OCI-LY7 (cell line): ENCODE data around the gene DNPH1. TPM values are rescaled to one million over a fixed set of nuclear protein-coding genes. Genes with fewer than 3 reads are reported as not detected.

Experiments used
- BruUV-seq: library from RNA; stranded (reverse); fragments of 400-500 nt; replicated peaks from 2 replicates; lab custom pipeline; 2021; lab: Mats Ljungman, UMichigan
- CTCF ChIA-PET: fragments of 300-600 bp; sonication (Branson Sonifier 250); formaldehyde crosslinking; loops from one replicate; lab custom pipeline; 2022; ENCODE audit warnings: antibody characterized with exemption; ENCODE audit not compliant: unreplicated experiment; lab: Charles Lee
- POLR2A ChIA-PET: fragments of 300-600 bp; sonication (Branson Sonifier 250); formaldehyde crosslinking; loops from one replicate; lab custom pipeline; 2022; ENCODE audit warnings: antibody characterized with exemption; lab: Charles Lee
- DNase-seq: peaks from one replicate; pipeline ENCODE4 v3.0.0-alpha.2; 2015; ENCODE audit warnings: low spot score
- H2AFZ ChIP-seq: fragments of 200-600 bp; sonication (generic), shearing (Covaris generic); 2 replicates; pipeline ENCODE4 v1.6.1; 2014; ENCODE audit warnings: mild to moderate bottlenecking, antibody characterized with exemption, low read length, moderate library complexity
- H3K27ac ChIP-seq: fragments of 200-600 bp; sonication (generic); 2 replicates; pipeline ENCODE4 v1.5.1; 2014; ENCODE audit warnings: mixed run types, low read depth, mild to moderate bottlenecking, moderate library complexity, low read length, inconsistent platforms; ENCODE audit not compliant: poor library complexity, severe bottlenecking
- H3K36me3 ChIP-seq: fragments of 200-600 bp; sonication (generic); 2 replicates; pipeline ENCODE4 v1.6.1; 2014; ENCODE audit warnings: mild to moderate bottlenecking, antibody characterized with exemption, low read length, moderate library complexity, mixed read lengths; ENCODE audit not compliant: insufficient read depth
- H3K4me1 ChIP-seq: fragments of 200-600 bp; sonication (generic); 2 replicates; pipeline ENCODE4 v1.5.1; 2014; ENCODE audit warnings: mild to moderate bottlenecking, low read length; ENCODE audit not compliant: insufficient read depth, poor library complexity, severe bottlenecking
- H3K4me2 ChIP-seq: fragments of 200-600 bp; sonication (generic); 2 replicates; pipeline ENCODE4 v1.6.1; 2014; ENCODE audit warnings: mild to moderate bottlenecking, low read length
- H3K4me3 ChIP-seq: fragments of 200-600 bp; sonication (generic); 2 replicates; pipeline ENCODE4 v1.5.1; 2014; ENCODE audit warnings: mild to moderate bottlenecking, low read depth, low read length; ENCODE audit not compliant: poor library complexity, severe bottlenecking
- H3K79me2 ChIP-seq: fragments of 200-600 bp; sonication (generic); 2 replicates; pipeline ENCODE4 v1.6.1; 2016; ENCODE audit warnings: low read depth, mild to moderate bottlenecking, low read length, moderate library complexity, mixed read lengths; ENCODE audit not compliant: insufficient read depth
- H3K9me2 ChIP-seq: fragments of 200-600 bp; sonication (generic); 2 replicates; pipeline ENCODE4 v1.6.1; 2016; ENCODE audit warnings: mild to moderate bottlenecking, low read length, mixed read lengths; ENCODE audit not compliant: insufficient read depth
- H3K9me3 ChIP-seq: fragments of 200-600 bp; sonication (generic); 2 replicates; pipeline ENCODE4 v1.6.1; 2014; ENCODE audit warnings: mild to moderate bottlenecking, mixed run types, low read length, mixed read lengths
- H4K20me1 ChIP-seq: fragments of 200-600 bp; sonication (generic); 2 replicates; pipeline ENCODE4 v1.6.1; 2014; ENCODE audit warnings: mild to moderate bottlenecking, antibody characterized with exemption, low read length, moderate library complexity, mixed read lengths; ENCODE audit not compliant: insufficient read depth
- CTCF ChIP-seq: fragments of 200-600 bp; sonication (generic); conservative IDR thresholded peaks from 2 replicates; pipeline ENCODE4 v1.5.1; 2014; ENCODE audit warnings: mild to moderate bottlenecking, antibody characterized with exemption, low read length, moderate library complexity, mixed read lengths
- EZH2phosphoT487 ChIP-seq: fragments of 200-600 bp; sonication (generic); IDR thresholded peaks from 2 replicates; pipeline ENCODE4 v1.6.1; 2018; ENCODE audit warnings: low read depth, borderline replicate concordance, mild to moderate bottlenecking, mixed run types, antibody characterized with exemption, low read length, moderate library complexity, mixed read lengths
- intact Hi-C: fragments of 100-400 bp; cut with micrococcal nuclease; formaldehyde crosslinking; loops from one replicate; pipeline ENCODE4 v1.10.0; 2022; ENCODE audit not compliant: unreplicated experiment
- total RNA-seq, 2 experiments: library from RNA; depleted of rRNA in 1 of 2; stranded (reverse); fragments of >200 nt in 1 of 2; shearing (Covaris generic) in 1 of 2; gene quantifications; 2 replicates each; pipeline ENCODE4 v1.2.3, GENCODE V29; 2014 to 2022

Gene DNPH1
- total RNA-seq, 2 experiments from 2014 or later = 65.5 to 111 TPM

GRCh38 chr6:43178150-43178549 is 51.1 kb downstream of the DNPH1 start:
- Histone ChIP-seq H3K79me2 (peaks cover 5% of the 10 kb centered on the region; the same call in 1 of the 2 replicates), H3K4me1 (peaks cover 34% of the 10 kb centered on the region), H3K9me3 (no peaks in the 10 kb centered on the region), H3K36me3 (peaks cover 46% of the 10 kb centered on the region), H3K4me2 (no peak overlapping the region), H3K27ac (no peak overlapping the region), H2AFZ (no peak overlapping the region), H3K9me2 (no peaks in the 10 kb centered on the region), H3K4me3 (no peak overlapping the region), H4K20me1 (peaks cover 14% of the 10 kb centered on the region; the same call in 1 of the 2 replicates)
- CTCF ChIA-PET = interaction anchor here (0.8 kb wide), 1 partner anchor 51 kb away, joined by 4 read pairs; the partner anchor contains the start of gene DNPH1
- BruUV-seq = no TSS peak
- POLR2A ChIA-PET = interaction anchor here (0.8 kb wide), 1 partner anchor 10 kb away, joined by 3 read pairs; no protein-coding TSS in a partner anchor
- intact Hi-C loops = loop anchor here (10.0 kb wide), 1 partner anchor 613 kb away; the partner anchor contains the start of gene UBR2
- TF ChIP-seq CTCF = no peak
- TF ChIP-seq EZH2phosphoT487 = no peak
- DNase-seq = no peak

- Histone ChIP-seq H3K9me3 (no peaks in the 10 kb centered on the region), H3K9me2 (no peaks in the 10 kb centered on the region), H3K36me3 (peaks cover 46% of the 10 kb centered on the region), H3K27ac (no peak overlapping the region), H3K4me3 (no peak overlapping the region), H3K79me2 (peaks cover 18% of the 10 kb centered on the region; the same call in 1 of the 2 replicates), H4K20me1 (peaks cover 22% of the 10 kb centered on the region), H3K4me1 (peaks cover 31% of the 10 kb centered on the region), H2AFZ (no peak overlapping the region), H3K4me2 (no peak overlapping the region)
- ChIA-PET POLR2A (interaction anchor here (0.6 kb wide), 1 partner anchor 419 kb away, joined by 4 read pairs; no protein-coding TSS in a partner anchor), CTCF (no interaction called here)
- BruUV-seq = no TSS peak
- no peak for DNase-seq
- intact Hi-C loops = loop anchor here (10.0 kb wide), 1 partner anchor 612 kb away; the partner anchor contains the start of gene UBR2
- TF ChIP-seq EZH2phosphoT487 = no peak
- no peak for TF ChIP-seq CTCF
These were observed 52.9 kb downstream of the DNPH1 start for GRCh38 chr6:43176423-43176786.

- Histone ChIP-seq H3K9me3 (no peaks in the 10 kb centered on the region), H3K9me2 (no peaks in the 10 kb centered on the region), H3K36me3 (peaks cover 46% of the 10 kb centered on the region), H3K4me1 (peaks cover 27% of the 10 kb centered on the region), H4K20me1 (peaks cover 22% of the 10 kb centered on the region), H2AFZ (no peak overlapping the region), H3K27ac (no peak overlapping the region), H3K4me3 (no peak overlapping the region), H3K79me2 (peaks cover 18% of the 10 kb centered on the region; the same call in 1 of the 2 replicates), H3K4me2 (no peak overlapping the region)
- BruUV-seq = no TSS peak
- CTCF ChIA-PET = no interaction called here
- POLR2A ChIA-PET = no interaction called here
- intact Hi-C loops = loop anchor here (2.0 to 10.0 kb wide), 2 partner anchors 49 to 611 kb away; partner anchors contain the start of gene UBR2
- TF ChIP-seq EZH2phosphoT487 (no peak), CTCF (no peak)
- no peak for DNase-seq
These were observed 53.4 kb downstream of the DNPH1 start for GRCh38 chr6:43175676-43176422.
